DND-41 (cell line): ENCODE results near the gene TMEM9.

Experiments used
- ATAC-seq: fragments of 200-7000 bp; cut with Tn5 transposase; 3 replicates; pipeline ENCODE4 v1.9.1; 2021; ENCODE audit warnings: low read depth; ENCODE audit not compliant: insufficient read depth
- DNase-seq: peaks from one replicate; pipeline ENCODE4 v3.0.0-alpha.2; 2020
- H2AFZ ChIP-seq: 2 replicates; pipeline ENCODE4 v1.6.0; 2012; ENCODE audit warnings: low read depth, low read length
- H3K27ac ChIP-seq: 2 replicates; pipeline ENCODE4 v1.5.1; 2012; ENCODE audit warnings: low read length, inconsistent platforms
- H3K27me3 ChIP-seq: fragments of 200-600 bp; sonication (generic); 2 replicates; pipeline ENCODE4 v1.6.0; 2012; ENCODE audit warnings: low read length, mild to moderate bottlenecking, inconsistent platforms; ENCODE audit not compliant: insufficient read depth, poor library complexity
- H3K36me3 ChIP-seq: 2 replicates; pipeline ENCODE4 v1.5.1; 2012; ENCODE audit warnings: low read length, inconsistent platforms; ENCODE audit not compliant: insufficient read depth
- H3K4me1 ChIP-seq: 2 replicates; pipeline ENCODE4 v1.5.1; 2012; ENCODE audit warnings: mild to moderate bottlenecking, low read length; ENCODE audit not compliant: insufficient read depth
- H3K4me2 ChIP-seq: 2 replicates; pipeline ENCODE4 v1.6.0; 2012; ENCODE audit warnings: mild to moderate bottlenecking, moderate library complexity, low read length, inconsistent platforms; ENCODE audit not compliant: insufficient read depth
- H3K4me3 ChIP-seq, 2 experiments: fragments of 200-600 bp in 1 of 2; shearing (Covaris generic) in 1 of 2; 2 replicates each; pipeline ENCODE4 v1.5.1; 2012 to 2016; ENCODE audit warnings: inconsistent platforms in 2 of 2, low read length in 2 of 2, mild to moderate bottlenecking in 2 of 2, low read depth in 1 of 2, moderate library complexity in 1 of 2
- H3K79me2 ChIP-seq: 2 replicates; pipeline ENCODE4 v1.6.0; 2012; ENCODE audit warnings: low read length, inconsistent platforms; ENCODE audit not compliant: insufficient read depth
- H3K9ac ChIP-seq: 2 replicates; pipeline ENCODE4 v1.6.0; 2012; ENCODE audit warnings: low read depth, mild to moderate bottlenecking, inconsistent platforms, low read length, moderate library complexity
- H3K9me3 ChIP-seq: 2 replicates; pipeline ENCODE4 v1.5.1; 2012; ENCODE audit warnings: low read length, moderate library complexity, mild to moderate bottlenecking, inconsistent platforms; ENCODE audit not compliant: insufficient read depth, severe bottlenecking
- H4K20me1 ChIP-seq: 2 replicates; pipeline ENCODE4 v1.6.0; 2012; ENCODE audit warnings: low read length; ENCODE audit not compliant: insufficient read depth
- EZH2 ChIP-seq: IDR thresholded peaks from 3 replicates; pipeline ENCODE4 v1.6.1; 2012; ENCODE audit warnings: borderline replicate concordance, low read depth, mild to moderate bottlenecking, moderate library complexity, low read length, inconsistent platforms; ENCODE audit not compliant: severe bottlenecking
- TF ChIP-seq, protein P1 (sequence below): IDR thresholded peaks from 2 replicates; pipeline ENCODE4 v1.5.1; 2012; ENCODE audit warnings: borderline replicate concordance, low read length, moderate library complexity, mild to moderate bottlenecking; ENCODE audit not compliant: poor library complexity, severe bottlenecking; ENCODE audit errors: extremely low read depth

The TMEM9 gene

DNA sequence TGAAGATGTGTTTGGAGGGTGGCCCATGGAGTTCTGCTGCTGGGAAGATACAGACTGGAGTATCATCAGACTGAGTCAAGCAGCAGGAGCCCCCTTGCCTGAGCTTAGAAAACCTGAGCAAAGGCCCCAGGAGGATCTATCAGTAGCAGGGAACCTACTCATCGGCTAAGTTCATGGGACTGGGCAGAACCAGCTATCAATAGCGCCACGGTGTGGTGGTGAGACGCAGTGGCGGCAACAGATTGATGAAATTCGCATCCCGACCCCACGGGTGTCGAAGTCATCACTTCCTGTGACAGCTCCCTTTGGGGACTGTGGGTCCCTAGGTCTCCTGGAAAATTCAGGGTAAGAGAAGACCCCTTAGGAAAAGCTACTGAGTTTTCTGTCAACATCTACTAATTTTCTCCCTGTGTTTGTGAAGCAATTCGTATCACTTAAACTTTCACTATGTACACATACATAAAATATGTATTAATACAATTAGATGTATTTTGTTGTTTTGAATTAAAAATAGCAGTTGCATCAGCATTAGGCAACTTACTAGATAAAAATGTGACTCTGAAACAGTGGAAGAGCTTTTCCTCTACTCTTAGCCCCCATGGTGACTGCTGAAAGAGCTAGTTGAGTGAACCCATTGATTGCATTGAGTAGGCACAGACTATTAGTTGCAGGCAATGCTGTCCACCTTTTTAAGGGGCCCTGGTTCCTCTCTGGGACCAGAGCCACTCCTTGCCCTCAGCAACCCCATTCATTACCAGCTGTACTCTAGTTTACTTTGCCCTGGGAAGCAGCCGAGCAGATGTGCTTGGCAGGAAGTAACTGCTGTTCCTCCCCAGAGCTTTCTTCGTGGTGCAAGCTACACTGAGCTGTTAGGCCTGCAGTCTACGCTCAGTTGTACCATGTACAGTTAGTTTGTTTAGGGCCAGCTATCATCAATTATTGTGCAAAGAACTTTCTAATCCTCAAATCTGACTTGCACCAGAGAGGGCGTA, 34.8 kb downstream of the TMEM9 start:
- Histone ChIP-seq H3K4me3 (no peak overlapping the region), H3K9ac (no peak overlapping the region), H3K79me2 (no peaks in the 10 kb centered on the region), H3K9me3 (no peaks in the 10 kb centered on the region), H4K20me1 (no peaks in the 10 kb centered on the region), H3K4me2 (no peak overlapping the region), H2AFZ (no peak overlapping the region), H3K27me3 (peaks cover 8% of the 10 kb centered on the region), H3K4me1 (peaks cover 16% of the 10 kb centered on the region), H3K27ac (peak overlapping the region; percentile 37; the same call in 1 of the 2 replicates), H3K36me3 (no peaks in the 10 kb centered on the region)
- DNase-seq: peak; percentile 47
- peak; percentile 95 for ATAC-seq
- no peak for TF ChIP-seq EZH2
- TF ChIP-seq, protein P1, sequence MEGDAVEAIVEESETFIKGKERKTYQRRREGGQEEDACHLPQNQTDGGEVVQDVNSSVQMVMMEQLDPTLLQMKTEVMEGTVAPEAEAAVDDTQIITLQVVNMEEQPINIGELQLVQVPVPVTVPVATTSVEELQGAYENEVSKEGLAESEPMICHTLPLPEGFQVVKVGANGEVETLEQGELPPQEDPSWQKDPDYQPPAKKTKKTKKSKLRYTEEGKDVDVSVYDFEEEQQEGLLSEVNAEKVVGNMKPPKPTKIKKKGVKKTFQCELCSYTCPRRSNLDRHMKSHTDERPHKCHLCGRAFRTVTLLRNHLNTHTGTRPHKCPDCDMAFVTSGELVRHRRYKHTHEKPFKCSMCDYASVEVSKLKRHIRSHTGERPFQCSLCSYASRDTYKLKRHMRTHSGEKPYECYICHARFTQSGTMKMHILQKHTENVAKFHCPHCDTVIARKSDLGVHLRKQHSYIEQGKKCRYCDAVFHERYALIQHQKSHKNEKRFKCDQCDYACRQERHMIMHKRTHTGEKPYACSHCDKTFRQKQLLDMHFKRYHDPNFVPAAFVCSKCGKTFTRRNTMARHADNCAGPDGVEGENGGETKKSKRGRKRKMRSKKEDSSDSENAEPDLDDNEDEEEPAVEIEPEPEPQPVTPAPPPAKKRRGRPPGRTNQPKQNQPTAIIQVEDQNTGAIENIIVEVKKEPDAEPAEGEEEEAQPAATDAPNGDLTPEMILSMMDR: peak; percentile 46

DNA sequence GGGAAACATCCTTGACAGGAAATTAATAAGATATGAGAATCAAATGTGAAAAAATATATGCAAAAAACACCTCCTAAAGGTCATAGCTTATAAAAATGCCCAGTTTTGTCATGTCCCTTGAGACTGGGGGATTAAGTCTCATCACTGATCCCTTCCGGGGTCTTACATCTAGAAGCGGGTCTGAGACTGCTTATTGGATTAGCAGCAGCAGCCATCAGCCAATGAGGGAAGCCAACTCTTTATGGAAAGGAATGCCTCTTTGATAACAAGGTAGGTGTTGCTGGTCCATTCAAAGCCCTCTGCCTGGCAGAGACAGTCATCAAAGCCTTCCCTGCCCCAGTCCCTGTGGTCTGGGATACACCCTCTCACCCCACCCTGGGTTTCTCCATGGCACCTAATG, 38.2 kb downstream of the TMEM9 start:
- no peak overlapping the region for H3K4me2 ChIP-seq
- no peak overlapping the region for H2AFZ ChIP-seq
- H3K4me3 ChIP-seq: no peak overlapping the region
- DNase-seq: no peak
- H3K27me3 ChIP-seq: no peaks in the 10 kb centered on the region
- no peaks in the 10 kb centered on the region for H4K20me1 ChIP-seq
- H3K9ac ChIP-seq: no peak overlapping the region
- no peak overlapping the region for H3K27ac ChIP-seq
- ATAC-seq: no peak
- TF ChIP-seq, protein P1: no peak
- no peak for TF ChIP-seq EZH2
- H3K36me3 ChIP-seq: no peaks in the 10 kb centered on the region
- H3K9me3 ChIP-seq: no peaks in the 10 kb centered on the region
- H3K4me1 ChIP-seq: peaks cover 25% of the 10 kb centered on the region
- H3K79me2 ChIP-seq: no peaks in the 10 kb centered on the region

DNA sequence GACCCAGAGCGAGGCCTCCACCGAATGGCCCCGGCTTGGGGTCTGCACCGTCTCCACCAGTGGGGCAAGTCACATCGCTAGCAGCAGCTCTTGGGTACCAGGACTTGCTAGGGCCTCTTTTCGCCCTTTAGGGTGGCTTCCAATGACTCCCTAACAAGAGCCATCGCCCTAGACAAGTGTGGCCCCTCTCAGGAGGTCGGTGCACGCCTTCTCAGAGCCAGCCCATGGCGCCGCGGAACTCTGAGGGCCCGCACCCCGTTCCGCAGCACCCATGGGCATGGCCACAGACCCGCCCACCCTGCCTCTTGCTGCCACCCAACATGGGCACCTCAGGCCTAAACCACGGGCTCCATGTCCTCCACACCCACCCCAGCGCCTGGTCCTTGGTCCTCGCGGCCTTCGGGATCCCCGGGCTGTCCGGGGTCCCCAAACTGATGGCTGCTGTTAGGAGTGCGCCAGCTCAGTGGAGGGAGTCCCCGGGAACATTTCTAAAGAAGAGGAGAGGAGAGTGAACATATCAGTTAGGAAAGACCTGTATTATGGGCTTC, 38.8 kb downstream of the TMEM9 start:
- TF ChIP-seq, protein P1: no peak
- no peak for TF ChIP-seq EZH2
- Histone ChIP-seq H3K4me2 (no peak overlapping the region), H2AFZ (no peak overlapping the region), H3K27ac (no peak overlapping the region), H4K20me1 (no peaks in the 10 kb centered on the region), H3K4me3 (no peak overlapping the region), H3K36me3 (no peaks in the 10 kb centered on the region), H3K79me2 (no peaks in the 10 kb centered on the region), H3K9ac (no peak overlapping the region), H3K27me3 (no peaks in the 10 kb centered on the region), H3K4me1 (peaks cover 24% of the 10 kb centered on the region), H3K9me3 (no peaks in the 10 kb centered on the region)
- no peak for DNase-seq
- no peak for ATAC-seq
